NK-92 (cell line): ENCODE results near the gene MOCS2.

Source experiments
- DNase-seq: peaks from one replicate; lab custom pipeline; 2025; ENCODE audit not compliant: unreplicated experiment; lab: John Stamatoyannopoulos, UW

The MOCS2 gene

GRCh38 chr5:53055365-53055764 lies 54.2 kb downstream of the MOCS2 start:
- no peak for DNase-seq

- DNase-seq, result no peak
Measured at GRCh38 chr5:53053364-53053763, 56.2 kb downstream of the MOCS2 start.

- no peak for DNase-seq
Measured at GRCh38 chr5:53052499-53052898, 57.1 kb downstream of the MOCS2 start.

- no peak for DNase-seq
Measured at GRCh38 chr5:53048248-53048647, 61.3 kb downstream of the MOCS2 start.
